B cell (primary cell): Measurements from ENCODE around the gene LCE4A. TPM values are rescaled to one million over a fixed set of nuclear protein-coding genes. Genes with fewer than 3 reads are reported as not detected.

ENCODE experiments used
- ATAC-seq: fragments of 200-7000 bp; cut with Tn5 transposase; one replicate; pipeline ENCODE4 v1.10.0; 2021; ENCODE audit warnings: low read depth, mild to moderate bottlenecking, moderate number of reproducible peaks, moderate library complexity
- CTCF ChIA-PET: fragments of 350-600 bp; sonication (Branson Sonifier 250); formaldehyde crosslinking; loops from one replicate; lab custom pipeline; 2021; ENCODE audit warnings: antibody characterized with exemption, inconsistent platforms; lab: Charles Lee
- POLR2A ChIA-PET: fragments of 350-600 bp; sonication (Branson Sonifier 250); formaldehyde crosslinking; loops from one replicate; lab custom pipeline; 2021; ENCODE audit warnings: antibody characterized with exemption; lab: Charles Lee
- DNase-seq: peaks from one replicate; pipeline ENCODE4 v3.0.0; 2013
- H2AFZ ChIP-seq: 2 replicates; pipeline ENCODE4 v1.6.1; 2012; ENCODE audit warnings: mild to moderate bottlenecking, low read depth, low read length; ENCODE audit not compliant: insufficient read depth, poor library complexity, severe bottlenecking
- H3K27ac ChIP-seq, 2 donors: 1 replicate in 1 of 2; 2 replicates in 1 of 2; pipeline ENCODE4 v1.5.1; 2012 to 2013; ENCODE audit warnings: low read length in 2 of 2, mild to moderate bottlenecking in 2 of 2, moderate library complexity in 1 of 2
- H3K27me3 ChIP-seq, 4 experiments: fragments of 200-600 bp in 1 of 4; sonication (generic) in 1 of 4; replicated peaks in 1 of 4; 1 replicate in 2 of 4; 2 replicates in 2 of 4; pipeline versions ENCODE4 v1.6.1 to v1.7.0; 2013 to 2016; ENCODE audit warnings: low read length in 3 of 4, mild to moderate bottlenecking in 2 of 4, mixed read lengths in 1 of 4, moderate library complexity in 1 of 4; ENCODE audit not compliant: insufficient read depth in 4 of 4, control insufficient read depth in 3 of 4; ENCODE audit errors: control extremely low read depth in 1 of 4
- H3K36me3 ChIP-seq, 2 experiments: replicated peaks in 1 of 2; 1 replicate in 1 of 2; 2 replicates in 1 of 2; pipeline versions ENCODE4 v1.6.1 to v1.7.1; 2013; ENCODE audit warnings: low read length in 1 of 2; ENCODE audit not compliant: insufficient read depth in 2 of 2, control insufficient read depth in 1 of 2; ENCODE audit errors: control extremely low read depth in 1 of 2, extremely low read depth in 1 of 2
- H3K4me1 ChIP-seq, 2 donors: fragments of 200-600 bp in 1 of 2; sonication (generic) in 1 of 2; 1 replicate in 1 of 2; 2 replicates in 1 of 2; pipeline versions ENCODE4 v1.5.1 to v1.6.1; 2013 to 2017; ENCODE audit warnings: low read length in 2 of 2; ENCODE audit not compliant: control insufficient read depth in 2 of 2, insufficient read depth in 2 of 2
- H3K4me2 ChIP-seq: replicated peaks from 2 replicates; pipeline ENCODE3; 2012; ENCODE audit warnings: mild to moderate bottlenecking, low read depth, low read length; ENCODE audit not compliant: poor library complexity, severe bottlenecking
- H3K4me3 ChIP-seq, 5 experiments: fragments of 200-600 bp in 1 of 5; sonication (generic) in 1 of 5; 1 replicate in 3 of 5; 2 replicates in 2 of 5; pipeline versions ENCODE4 v1.5.1 to v1.7.0; 2011 to 2016; ENCODE audit warnings: low read length in 4 of 5, mild to moderate bottlenecking in 4 of 5, low read depth in 2 of 5, control low read depth in 1 of 5, moderate library complexity in 1 of 5; ENCODE audit not compliant: insufficient read depth in 1 of 5; ENCODE audit errors: control extremely low read depth in 1 of 5, extremely low read depth in 1 of 5
- H3K79me2 ChIP-seq: fragments of 200-600 bp; sonication (generic); one replicate; pipeline ENCODE4 v1.6.0; 2016; ENCODE audit warnings: low read length; ENCODE audit not compliant: control insufficient read depth, insufficient read depth
- H3K9ac ChIP-seq: fragments of 200-600 bp; sonication (generic); 2 replicates; pipeline ENCODE4 v1.6.1; 2017; ENCODE audit warnings: mild to moderate bottlenecking, low read length, moderate library complexity
- H3K9me3 ChIP-seq, 3 donors: one replicate each; pipeline versions ENCODE4 v1.6.1 to v1.7.1; 2013; ENCODE audit warnings: low read length in 2 of 3; ENCODE audit not compliant: control insufficient read depth in 2 of 3, insufficient read depth in 1 of 3; ENCODE audit errors: control extremely low read depth in 1 of 3
- H4K20me1 ChIP-seq: 2 replicates; pipeline ENCODE4 v1.6.0; 2012; ENCODE audit warnings: mild to moderate bottlenecking, low read length; ENCODE audit not compliant: insufficient read depth, control insufficient read depth, poor library complexity, severe bottlenecking
- H3K27ac Mint-ChIP-seq: one replicate; pipeline ENCODE4 v1.8.0; 2021; ENCODE audit warnings: mixed read lengths
- H3K27me3 Mint-ChIP-seq: one replicate; pipeline ENCODE4 v1.8.0; 2021; ENCODE audit warnings: mixed read lengths
- H3K4me1 Mint-ChIP-seq: one replicate; pipeline ENCODE4 v1.8.0; 2021; ENCODE audit warnings: mixed read lengths
- H3K4me3 Mint-ChIP-seq: one replicate; pipeline ENCODE4 v1.8.0; 2021; ENCODE audit warnings: mixed read lengths
- H3K9me3 Mint-ChIP-seq: one replicate; pipeline ENCODE4 v1.8.0; 2022; ENCODE audit warnings: mixed read lengths; ENCODE audit not compliant: insufficient read depth
- CTCF ChIP-seq: fragments of 200-600 bp; IDR thresholded peaks from one replicate; pipeline ENCODE4 v1.8.0; 2022; ENCODE audit warnings: antibody characterized with exemption, mild to moderate bottlenecking
- EZH2 ChIP-seq: IDR thresholded peaks from 2 replicates; pipeline ENCODE4 v1.6.1; 2012; ENCODE audit warnings: borderline replicate concordance, low read depth, mild to moderate bottlenecking, moderate library complexity, low read length; ENCODE audit not compliant: insufficient read depth, poor library complexity, severe bottlenecking
- WGBS: methylation state at CpG from one replicate; pipeline ENCODE4 v1.1.5; 2013; ENCODE audit warnings: missing lambda C conversion rate; ENCODE audit not compliant: insufficient coverage; 5-methylcytosine and 5-hydroxymethylcytosine counted together
- intact Hi-C: fragments of 100-400 bp; cut with micrococcal nuclease; formaldehyde crosslinking; loops from one replicate; pipeline ENCODE4 v1.10.0; 2022
- polyA plus RNA-seq: library from polyadenylated mRNA; depleted of rRNA; stranded (reverse); fragments of >200 nt; gene quantifications from 2 replicates; pipeline ENCODE4 v1.2.3, GENCODE V29; 2012
- total RNA-seq, 2 donors: library from RNA; stranded (reverse); fragments of 120-200 nt in 1 of 2; gene quantifications; 1 replicate in 1 of 2; 2 replicates in 1 of 2; pipeline versions ENCODE4 v1.2.3 to v1.2.4, GENCODE V29; 2013 to 2022

Gene LCE4A
- total and polyA plus RNA-seq, 2 donors (not counting 1 experiment from before 2014, with no cell fraction given) = not detected

GRCh38 chr1:152697701-152698600 is 10.0 kb upstream of the LCE4A start, which contains the start of gene LCE2A:
Gene LCE2A, plus strand, starts transcription at chr1:152698345. Its CDS starts 557 bp downstream, at chr1:152698902.
- Histone ChIP-seq H3K9ac (no peak within 1 kb of the TSS), H3K9me3 (no peaks in the 10 kb centered on the region), H2AFZ (no peak within 1 kb of the TSS), H3K4me3 (no peak within 1 kb of the TSS), H3K79me2 (no peaks in the 10 kb centered on the region), H3K36me3 (no peaks in the 10 kb centered on the region), H4K20me1 (no peaks in the 10 kb centered on the region), H3K4me1 (no peaks in the 10 kb centered on the region), H3K27me3 (peaks cover 0 to 2% (median 0%) of the 10 kb centered on the region in 4 experiments), H3K27ac (no peak within 1 kb of the TSS), H3K4me2 (no peak within 1 kb of the TSS)
- Mint-ChIP-seq H3K27me3 (no peaks in the 10 kb centered on the region), H3K27ac (no peak within 1 kb of the TSS), H3K4me1 (no peaks in the 10 kb centered on the region), H3K4me3 (no peak within 1 kb of the TSS), H3K9me3 (no peaks in the 10 kb centered on the region)
- TF ChIP-seq EZH2 (no peak), CTCF (no peak)
- intact Hi-C loops = no loop called here
- ATAC-seq (no peak), DNase-seq (no peak)
- POLR2A ChIA-PET = no interaction called here
- CTCF ChIA-PET = no interaction called here
- WGBS = 61% methylated on average over 4 of the region's 4 CpGs

DNA sequence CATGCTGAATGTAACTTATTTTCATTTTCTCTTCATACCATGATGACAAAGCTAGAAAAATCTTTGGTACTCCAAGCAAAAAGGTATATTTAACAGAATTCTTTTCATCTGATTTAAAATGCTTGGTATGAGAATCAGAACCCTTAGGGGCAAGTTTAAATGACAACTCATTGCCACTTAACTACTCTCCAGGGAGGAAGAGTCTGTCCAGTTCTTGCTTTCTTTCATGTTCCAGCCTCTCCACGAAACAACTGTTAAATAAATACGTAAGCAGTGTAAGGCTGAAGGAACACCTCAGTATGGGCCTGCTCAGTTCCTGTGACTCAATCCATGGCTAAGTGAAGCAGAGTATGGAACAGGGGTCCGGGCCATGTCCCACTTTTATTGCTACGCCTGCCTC is 8.2 kb upstream of the LCE4A start:
- H3K27me3 ChIP-seq = peaks cover 0 to 2% (median 0%) of the 10 kb centered on the region in 4 experiments
- H3K4me2 ChIP-seq = no peak overlapping the region
- no peaks in the 10 kb centered on the region for H3K4me1 ChIP-seq
- ATAC-seq (no peak), DNase-seq (no peak)
- Mint-ChIP-seq H3K4me1 (no peaks in the 10 kb centered on the region), H3K27ac (no peak overlapping the region), H3K27me3 (peaks cover 5% of the 10 kb centered on the region), H3K4me3 (no peak overlapping the region), H3K9me3 (no peaks in the 10 kb centered on the region)
- ChIA-PET POLR2A (no interaction called here), CTCF (no interaction called here)
- no peaks in the 10 kb centered on the region for H3K9me3 ChIP-seq
- no peaks in the 10 kb centered on the region for H3K79me2 ChIP-seq
- no peaks in the 10 kb centered on the region for H3K36me3 ChIP-seq
- no peak overlapping the region for H2AFZ ChIP-seq
- H4K20me1 ChIP-seq = no peaks in the 10 kb centered on the region
- H3K27ac ChIP-seq = no peak overlapping the region
- 100% methylated on average over 1 of the region's 4 CpGs for WGBS
- TF ChIP-seq EZH2 = no peak
- no peak for TF ChIP-seq CTCF
- no peak overlapping the region for H3K9ac ChIP-seq
- intact Hi-C loops = no loop called here
- H3K4me3 ChIP-seq = no peak overlapping the region
